T-cell (primary cell): Measurements from ENCODE around the gene ABCG1. TPM values are rescaled to one million over a fixed set of nuclear protein-coding genes. Genes with fewer than 3 reads are reported as not detected.

ENCODE experiments used
- ATAC-seq, 4 experiments: fragments of 200-7000 bp in 3 of 4; fragments of 150-1000 bp in 1 of 4; cut with Tn5 transposase; replicated peaks in 1 of 4; 1 replicate in 3 of 4; 2 replicates in 1 of 4; pipeline ENCODE4 v1.10.0; 2021; ENCODE audit warnings: moderate library complexity in 3 of 4, mild to moderate bottlenecking in 2 of 4, moderate number of reproducible peaks in 1 of 4
- CTCF ChIA-PET, 2 donors: fragments of 300-600 bp; sonication (Branson Sonifier 250); formaldehyde crosslinking; loops; one replicate each; lab custom pipeline; 2022; ENCODE audit warnings: antibody characterized with exemption in 2 of 2; lab: Charles Lee
- POLR2A ChIA-PET, 2 donors: fragments of 300-600 bp; sonication (Branson Sonifier 250); formaldehyde crosslinking; loops; one replicate each; lab custom pipeline; 2022; ENCODE audit warnings: antibody characterized with exemption in 2 of 2; lab: Charles Lee
- DNase-seq, 35 experiments: peaks; one replicate each; pipeline versions ENCODE4 v3.0.0 to v3.0.0-alpha.2; 2013 to 2023
- H3K27ac ChIP-seq: one replicate; pipeline ENCODE4 v1.5.1; 2013; ENCODE audit warnings: low read length
- H3K27me3 ChIP-seq, 2 experiments: replicated peaks in 1 of 2; 1 replicate in 1 of 2; 2 replicates in 1 of 2; pipeline versions ENCODE4 v1.6.1 to v1.7.0; 2013; ENCODE audit warnings: low read length in 1 of 2, mixed read lengths in 1 of 2; ENCODE audit not compliant: control insufficient read depth in 2 of 2, insufficient read depth in 2 of 2; ENCODE audit errors: extremely low read depth in 1 of 2
- H3K36me3 ChIP-seq, 2 donors: 1 replicate in 1 of 2; 2 replicates in 1 of 2; pipeline versions ENCODE4 v1.6.1 to v1.7.0; 2013; ENCODE audit warnings: low read length in 1 of 2; ENCODE audit not compliant: control insufficient read depth in 2 of 2, insufficient read depth in 1 of 2; ENCODE audit errors: extremely low read depth in 1 of 2
- H3K4me1 ChIP-seq, 2 experiments: 1 replicate in 1 of 2; 2 replicates in 1 of 2; pipeline versions ENCODE4 v1.6.1 to v1.7.0; 2013; ENCODE audit warnings: low read length in 2 of 2, mixed read lengths in 1 of 2; ENCODE audit not compliant: insufficient read depth in 2 of 2, control insufficient read depth in 1 of 2; ENCODE audit errors: extremely low read depth in 1 of 2
- H3K4me3 ChIP-seq, 2 donors: 1 replicate in 1 of 2; 2 replicates in 1 of 2; pipeline versions ENCODE4 v1.5.1 to v1.7.0; 2013; ENCODE audit warnings: mild to moderate bottlenecking in 2 of 2, low read length in 1 of 2, moderate library complexity in 1 of 2; ENCODE audit not compliant: control insufficient read depth in 1 of 2; ENCODE audit errors: extremely low read depth in 1 of 2
- H3K9me3 ChIP-seq: 2 replicates; pipeline ENCODE4 v1.7.0; 2013
- H3K27ac Mint-ChIP-seq, 2 donors: one replicate each; pipeline ENCODE4 v1.8.0; 2020 to 2021; ENCODE audit warnings: mild to moderate bottlenecking in 2 of 2, mixed read lengths in 2 of 2
- H3K27me3 Mint-ChIP-seq, 2 donors: one replicate each; pipeline ENCODE4 v1.8.0; 2021 to 2022; ENCODE audit warnings: mixed read lengths in 2 of 2
- H3K36me3 Mint-ChIP-seq: one replicate; pipeline ENCODE4 v1.8.0; 2021; ENCODE audit warnings: mixed read lengths
- H3K4me1 Mint-ChIP-seq, 3 donors: one replicate each; pipeline ENCODE4 v1.8.0; 2020 to 2022; ENCODE audit warnings: mixed read lengths in 3 of 3, mild to moderate bottlenecking in 1 of 3
- H3K4me3 Mint-ChIP-seq, 3 donors: one replicate each; pipeline ENCODE4 v1.8.0; 2020 to 2022; ENCODE audit warnings: mild to moderate bottlenecking in 3 of 3, mixed read lengths in 3 of 3, moderate library complexity in 3 of 3
- H3K9me3 Mint-ChIP-seq, 3 donors: one replicate each; pipeline ENCODE4 v1.8.0; 2020 to 2022; ENCODE audit warnings: mixed read lengths in 3 of 3
- WGBS: methylation state at CpG from one replicate; pipeline ENCODE4 v1.1.5; 2013; ENCODE audit warnings: missing lambda C conversion rate; ENCODE audit not compliant: insufficient coverage; 5-methylcytosine and 5-hydroxymethylcytosine counted together
- total RNA-seq, 35 experiments: library from RNA in 6 of 35; stranded (reverse) in 6 of 35; fragments of 120-200 nt in 1 of 35; gene quantifications; one replicate each; pipeline versions ENCODE4 v1.2.1 to v1.2.4 and lab custom pipeline; 2013 to 2026

The ABCG1 gene
- total RNA-seq, 5 donors from 2014 or later (not counting 1 experiment from before 2014, with no cell fraction given) = 4.1 to 51.1 (median 6.2) TPM

- Histone ChIP-seq H3K27ac (no peak overlapping the region), H3K4me3 (no peak overlapping the region), H3K9me3 (no peaks in the 10 kb centered on the region), H3K27me3 (peaks cover 0 to 4% of the 10 kb centered on the region in 2 experiments), H3K4me1 (peaks cover 13 to 30% of the 10 kb centered on the region in 2 experiments), H3K36me3 (peaks cover 0 to 8% of the 10 kb centered on the region in 2 donors)
- no peak overlapping the region for H3K27ac Mint-ChIP-seq
- ChIA-PET POLR2A (no interaction called here), CTCF (no interaction called here)
- WGBS = no CpG with 5 or more reads among the region's 6 CpGs
- H3K4me3 Mint-ChIP-seq = no peak overlapping the region
- H3K9me3 Mint-ChIP-seq = no peaks in the 10 kb centered on the region
- H3K36me3 Mint-ChIP-seq = peaks cover 12% of the 10 kb centered on the region
- DNase-seq = no peak
- H3K27me3 Mint-ChIP-seq = no peaks in the 10 kb centered on the region
- peaks cover 36 to 44% (median 40%) of the 10 kb centered on the region in 3 donors for H3K4me1 Mint-ChIP-seq
- ATAC-seq = no peak
These were observed 24.1 kb downstream of the ABCG1 start for GRCh38 chr21:42243026-42243425.

GRCh38 chr21:42245331-42246193 lies 26.6 kb downstream of the ABCG1 start:
- H3K36me3 Mint-ChIP-seq = peaks cover 22% of the 10 kb centered on the region
- H3K4me3 ChIP-seq = no peak overlapping the region
- no peaks in the 10 kb centered on the region for H3K27me3 Mint-ChIP-seq
- peaks cover 0 to 8% of the 10 kb centered on the region in 2 donors for H3K36me3 ChIP-seq
- WGBS = 92% methylated on average over 4 of the region's 10 CpGs
- H3K27me3 ChIP-seq = peaks cover 0 to 4% of the 10 kb centered on the region in 2 experiments
- DNase-seq = no peak
- CTCF ChIA-PET = interaction anchor here (0.9 to 1.0 kb wide), 2 partner anchors 10 to 13 kb away, joined by 3 read pairs; no protein-coding TSS in a partner anchor
- H3K4me1 Mint-ChIP-seq = peaks cover 27 to 42% (median 39%) of the 10 kb centered on the region in 3 donors
- POLR2A ChIA-PET = interaction anchor here in 1 of 2 donors (0.9 kb wide), 1 partner anchor 12 kb away, joined by 3 read pairs; no protein-coding TSS in a partner anchor
- no peak overlapping the region for H3K27ac Mint-ChIP-seq
- peaks cover 0 to 12% of the 10 kb centered on the region in 2 experiments for H3K4me1 ChIP-seq
- ATAC-seq = no peak
- H3K4me3 Mint-ChIP-seq = no peak overlapping the region
- H3K9me3 Mint-ChIP-seq = no peaks in the 10 kb centered on the region
- no peaks in the 10 kb centered on the region for H3K9me3 ChIP-seq
- no peak overlapping the region for H3K27ac ChIP-seq

- CTCF ChIA-PET = no interaction called here
- POLR2A ChIA-PET = no interaction called here
- Histone ChIP-seq H3K36me3 (peaks cover 0 to 8% of the 10 kb centered on the region in 2 donors), H3K27me3 (peaks cover 0 to 4% of the 10 kb centered on the region in 2 experiments), H3K4me1 (peaks cover 0 to 18% of the 10 kb centered on the region in 2 experiments), H3K4me3 (no peak overlapping the region), H3K27ac (no peak overlapping the region), H3K9me3 (no peaks in the 10 kb centered on the region)
- Mint-ChIP-seq H3K4me3 (no peak overlapping the region), H3K36me3 (peaks cover 22% of the 10 kb centered on the region), H3K4me1 (peaks cover 30 to 45% (median 40%) of the 10 kb centered on the region in 3 donors), H3K27ac (no peak overlapping the region), H3K9me3 (no peaks in the 10 kb centered on the region), H3K27me3 (no peaks in the 10 kb centered on the region)
- DNase-seq (no peak), ATAC-seq (no peak)
- WGBS = 76% methylated on average over 9 of the region's 11 CpGs
These were observed 28.8 kb downstream of the ABCG1 start for GRCh38 chr21:42247716-42248115.

GRCh38 chr21:42248241-42248640 lies 29.3 kb downstream of the ABCG1 start:
- Mint-ChIP-seq H3K27ac (no peak overlapping the region), H3K27me3 (no peaks in the 10 kb centered on the region), H3K4me1 (peaks cover 32 to 47% (median 41%) of the 10 kb centered on the region in 3 donors), H3K9me3 (no peaks in the 10 kb centered on the region), H3K4me3 (no peak overlapping the region), H3K36me3 (peaks cover 22% of the 10 kb centered on the region)
- 95% methylated on average over 8 of the region's 8 CpGs for WGBS
- Histone ChIP-seq H3K27me3 (peaks cover 0 to 4% of the 10 kb centered on the region in 2 experiments), H3K27ac (no peak overlapping the region), H3K4me3 (no peak overlapping the region), H3K36me3 (peaks cover 0 to 8% of the 10 kb centered on the region in 2 donors), H3K4me1 (peaks cover 0 to 15% of the 10 kb centered on the region in 2 experiments), H3K9me3 (no peaks in the 10 kb centered on the region)
- CTCF ChIA-PET = no interaction called here
- DNase-seq (no peak), ATAC-seq (no peak)
- POLR2A ChIA-PET = no interaction called here

GRCh38 chr21:42248783-42249597 lies 30.1 kb downstream of the ABCG1 start:
- Mint-ChIP-seq H3K36me3 (peaks cover 22% of the 10 kb centered on the region), H3K27me3 (no peaks in the 10 kb centered on the region), H3K27ac (no peak overlapping the region), H3K4me1 (peaks cover 37 to 54% (median 48%) of the 10 kb centered on the region in 3 donors), H3K4me3 (no peak overlapping the region), H3K9me3 (no peaks in the 10 kb centered on the region)
- CTCF ChIA-PET = interaction anchor here in 1 of 2 donors (0.7 to 1.1 kb wide), 2 partner anchors 11 to 125 kb away, joined by 3 read pairs; no protein-coding TSS in a partner anchor
- no peak overlapping the region for H3K4me3 ChIP-seq
- H3K9me3 ChIP-seq = no peaks in the 10 kb centered on the region
- no peak overlapping the region for H3K27ac ChIP-seq
- POLR2A ChIA-PET = no interaction called here
- H3K27me3 ChIP-seq = peaks cover 0 to 4% of the 10 kb centered on the region in 2 experiments
- 76% methylated on average over 3 of the region's 12 CpGs for WGBS
- peaks cover 0 to 8% of the 10 kb centered on the region in 2 donors for H3K36me3 ChIP-seq
- ATAC-seq (no peak), DNase-seq (no peak)
- peaks cover 0 to 22% of the 10 kb centered on the region in 2 experiments for H3K4me1 ChIP-seq
